Measurements from ENCODE around the gene ITGA7.
A peak's percentile ranks its signal among the peaks of the same experiment; 100 is the strongest.

The ITGA7 gene

GRCh38 chr12:55726971-55727370 is 19.3 kb upstream of the ITGA7 start:
- Histone ChIP-seq H3K27me3 (no peaks in the 10 kb centered on the region), H3K36me3 (peaks cover 36% of the 10 kb centered on the region), H3K4me1 (peaks cover 77% of the 10 kb centered on the region), H3K4me3 (peak overlapping the region; percentile 77; the same call in 1 of the 2 replicates), H3K27ac (peak overlapping the region; percentile 89), H4K20me1 (peaks cover 28% of the 10 kb centered on the region), H3K9me3 (no peaks in the 10 kb centered on the region), H3K9ac (peak overlapping the region; percentile 87), H3K4me2 (peak overlapping the region; percentile 99)
- no peak for TF ChIP-seq Cebpa-rat (IDR thresholded peaks at IDR 0.05)

- Histone ChIP-seq H3K4me1 (peaks cover 77% of the 10 kb centered on the region), H3K36me3 (peaks cover 46% of the 10 kb centered on the region), H4K20me1 (peaks cover 28% of the 10 kb centered on the region), H3K4me2 (peak overlapping the region; percentile 68; the same call in 1 of the 2 replicates), H3K9ac (no peak overlapping the region), H3K27me3 (no peaks in the 10 kb centered on the region), H3K4me3 (no peak overlapping the region), H3K9me3 (no peaks in the 10 kb centered on the region), H3K27ac (no peak overlapping the region)
- TF ChIP-seq Cebpa-rat (IDR thresholded peaks at IDR 0.05) = no peak
Observed at GRCh38 chr12:55725556-55725955, 17.9 kb upstream of the ITGA7 start.

GRCh38 chr12:55724940-55725309 is 17.2 kb upstream of the ITGA7 start:
- H3K4me1 ChIP-seq = peaks cover 77% of the 10 kb centered on the region
- no peak overlapping the region for H3K9ac ChIP-seq
- H4K20me1 ChIP-seq = peaks cover 28% of the 10 kb centered on the region

GRCh38 chr12:55724226-55724939 is 16.7 kb upstream of the ITGA7 start:
- no peak for TF ChIP-seq Cebpa-rat (IDR thresholded peaks at IDR 0.05)
- Histone ChIP-seq H3K4me1 (peaks cover 80% of the 10 kb centered on the region), H3K36me3 (peaks cover 50% of the 10 kb centered on the region), H3K27ac (no peak overlapping the region), H3K9me3 (no peaks in the 10 kb centered on the region), H4K20me1 (peaks cover 28% of the 10 kb centered on the region), H3K9ac (no peak overlapping the region), H3K27me3 (no peaks in the 10 kb centered on the region), H3K4me2 (peak overlapping the region; percentile 68), H3K4me3 (no peak overlapping the region)

More at GRCh38 chr12:55724940-55725309, 17.2 kb upstream of the ITGA7 start:
- no peaks in the 10 kb centered on the region for H3K9me3 ChIP-seq
- H3K4me2 ChIP-seq = peak overlapping the region; percentile 68
- peaks cover 46% of the 10 kb centered on the region for H3K36me3 ChIP-seq
- no peak overlapping the region for H3K4me3 ChIP-seq
- TF ChIP-seq Cebpa-rat (IDR thresholded peaks at IDR 0.05) = no peak
- no peaks in the 10 kb centered on the region for H3K27me3 ChIP-seq
- no peak overlapping the region for H3K27ac ChIP-seq

GRCh38 chr12:55723516-55724225 is 16.0 kb upstream of the ITGA7 start:
- peak overlapping the region; percentile 68 for H3K4me2 ChIP-seq
- peaks cover 28% of the 10 kb centered on the region for H4K20me1 ChIP-seq
- peak overlapping the region; percentile 68 for H3K27ac ChIP-seq
- H3K9ac ChIP-seq = peak overlapping the region; percentile 57; the same call in 1 of the 2 replicates
- peaks cover 87% of the 10 kb centered on the region for H3K4me1 ChIP-seq
- H3K36me3 ChIP-seq = peaks cover 57% of the 10 kb centered on the region
- H3K4me3 ChIP-seq = no peak overlapping the region
- H3K9me3 ChIP-seq = no peaks in the 10 kb centered on the region
- no peaks in the 10 kb centered on the region for H3K27me3 ChIP-seq
- no peak for TF ChIP-seq Cebpa-rat (IDR thresholded peaks at IDR 0.05)

- H4K20me1 ChIP-seq = peaks cover 27% of the 10 kb centered on the region
- H3K27me3 ChIP-seq = no peaks in the 10 kb centered on the region
- H3K36me3 ChIP-seq = peaks cover 57% of the 10 kb centered on the region
- peak overlapping the region; percentile 68 for H3K4me2 ChIP-seq
- H3K9me3 ChIP-seq = no peaks in the 10 kb centered on the region
- H3K27ac ChIP-seq = peak overlapping the region; percentile 68
- no peak overlapping the region for H3K4me3 ChIP-seq
- H3K9ac ChIP-seq = peak overlapping the region; percentile 30; the same call in 1 of the 2 replicates
- H3K4me1 ChIP-seq = peaks cover 94% of the 10 kb centered on the region
- TF ChIP-seq Cebpa-rat (IDR thresholded peaks at IDR 0.05) = no peak
Observed at GRCh38 chr12:55722948-55723347, 15.2 kb upstream of the ITGA7 start.

GRCh38 chr12:55721601-55722213 is 14.0 kb upstream of the ITGA7 start:
- Histone ChIP-seq H3K9me3 (no peaks in the 10 kb centered on the region), H3K4me1 (peaks cover 94% of the 10 kb centered on the region), H3K4me3 (no peak overlapping the region), H4K20me1 (peaks cover 14% of the 10 kb centered on the region), H3K27ac (no peak overlapping the region), H3K4me2 (no peak overlapping the region), H3K27me3 (no peaks in the 10 kb centered on the region), H3K36me3 (peaks cover 50% of the 10 kb centered on the region), H3K9ac (no peak overlapping the region)
- TF ChIP-seq Cebpa-rat (IDR thresholded peaks at IDR 0.05) = no peak

- no peaks in the 10 kb centered on the region for H3K27me3 ChIP-seq
- H3K9me3 ChIP-seq = no peaks in the 10 kb centered on the region
- H3K4me1 ChIP-seq = peaks cover 91% of the 10 kb centered on the region
- peak; percentile 23; the same call in 1 of the 2 replicates for TF ChIP-seq Cebpa-rat (IDR thresholded peaks at IDR 0.05)
- H3K36me3 ChIP-seq = peaks cover 43% of the 10 kb centered on the region
- H3K27ac ChIP-seq = no peak overlapping the region
- peak overlapping the region; percentile 18; the same call in 1 of the 2 replicates for H3K4me2 ChIP-seq
- H3K4me3 ChIP-seq = no peak overlapping the region
- H4K20me1 ChIP-seq = peaks cover 9% of the 10 kb centered on the region; the same call in 1 of the 2 replicates
- H3K9ac ChIP-seq = no peak overlapping the region
Observed at GRCh38 chr12:55720894-55721444, 13.3 kb upstream of the ITGA7 start.

- TF ChIP-seq Cebpa-rat (IDR thresholded peaks at IDR 0.05) = no peak
- Histone ChIP-seq H3K9me3 (no peaks in the 10 kb centered on the region), H3K4me3 (no peak within 1 kb of the TSS), H3K27ac (no peak within 1 kb of the TSS), H3K9ac (peak within 1 kb of the TSS; percentile 11; the same call in 1 of the 2 replicates), H4K20me1 (peaks cover 4% of the 10 kb centered on the region; the same call in 1 of the 2 replicates), H3K27me3 (no peaks in the 10 kb centered on the region), H3K4me2 (peak within 1 kb of the TSS; percentile 18), H3K36me3 (peaks cover 35% of the 10 kb centered on the region), H3K4me1 (peaks cover 93% of the 10 kb centered on the region)
Observed at GRCh38 chr12:55720071-55720564, 12.4 kb upstream of the ITGA7 start, which contains the start of gene RDH5. Gene RDH5, plus strand, starts transcription at chr12:55720393. Its CDS starts 792 bp downstream, at chr12:55721185.

All from BLaER1 (cell line).